Measurements from ENCODE around the gene TMEM150C.

DNA sequence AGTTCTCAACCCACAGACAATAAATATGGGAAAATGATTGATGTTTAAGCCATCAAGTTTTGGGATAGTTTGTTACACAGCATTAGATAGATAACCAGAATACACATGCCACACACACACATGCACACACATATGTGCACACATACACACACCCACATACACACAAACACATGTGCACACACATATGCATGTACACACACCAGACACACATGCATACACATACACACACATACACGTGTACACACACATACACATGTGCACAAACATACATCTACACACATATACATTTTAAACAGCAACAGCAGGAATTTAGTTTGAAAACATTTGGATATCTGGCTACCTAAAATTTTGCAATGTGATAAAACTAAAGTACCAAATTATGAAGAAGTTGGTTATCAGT lies 42.7 kb upstream of the TMEM150C start:
- TF ChIP-seq, protein P1, sequence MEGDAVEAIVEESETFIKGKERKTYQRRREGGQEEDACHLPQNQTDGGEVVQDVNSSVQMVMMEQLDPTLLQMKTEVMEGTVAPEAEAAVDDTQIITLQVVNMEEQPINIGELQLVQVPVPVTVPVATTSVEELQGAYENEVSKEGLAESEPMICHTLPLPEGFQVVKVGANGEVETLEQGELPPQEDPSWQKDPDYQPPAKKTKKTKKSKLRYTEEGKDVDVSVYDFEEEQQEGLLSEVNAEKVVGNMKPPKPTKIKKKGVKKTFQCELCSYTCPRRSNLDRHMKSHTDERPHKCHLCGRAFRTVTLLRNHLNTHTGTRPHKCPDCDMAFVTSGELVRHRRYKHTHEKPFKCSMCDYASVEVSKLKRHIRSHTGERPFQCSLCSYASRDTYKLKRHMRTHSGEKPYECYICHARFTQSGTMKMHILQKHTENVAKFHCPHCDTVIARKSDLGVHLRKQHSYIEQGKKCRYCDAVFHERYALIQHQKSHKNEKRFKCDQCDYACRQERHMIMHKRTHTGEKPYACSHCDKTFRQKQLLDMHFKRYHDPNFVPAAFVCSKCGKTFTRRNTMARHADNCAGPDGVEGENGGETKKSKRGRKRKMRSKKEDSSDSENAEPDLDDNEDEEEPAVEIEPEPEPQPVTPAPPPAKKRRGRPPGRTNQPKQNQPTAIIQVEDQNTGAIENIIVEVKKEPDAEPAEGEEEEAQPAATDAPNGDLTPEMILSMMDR (IDR thresholded peaks at IDR 0.05): no peak
- TF ChIP-seq POLR2A (IDR thresholded peaks at IDR 0.05): no peak

Data from right lobe of liver (tissue), 4 donors.